Kidney tubule cell (primary cell): Measurements from ENCODE around the gene RUSF1.
"Not testable (repeated sequence)": the region's sequence is repeated elsewhere in the genome, so short reads cannot be mapped to it uniquely, and the experiment has no call there.

Source experiments
- DNase-seq: peaks from one replicate; pipeline ENCODE4 v3.0.0-alpha.2; 2018; ENCODE audit warnings: low spot score

Gene RUSF1

DNA sequence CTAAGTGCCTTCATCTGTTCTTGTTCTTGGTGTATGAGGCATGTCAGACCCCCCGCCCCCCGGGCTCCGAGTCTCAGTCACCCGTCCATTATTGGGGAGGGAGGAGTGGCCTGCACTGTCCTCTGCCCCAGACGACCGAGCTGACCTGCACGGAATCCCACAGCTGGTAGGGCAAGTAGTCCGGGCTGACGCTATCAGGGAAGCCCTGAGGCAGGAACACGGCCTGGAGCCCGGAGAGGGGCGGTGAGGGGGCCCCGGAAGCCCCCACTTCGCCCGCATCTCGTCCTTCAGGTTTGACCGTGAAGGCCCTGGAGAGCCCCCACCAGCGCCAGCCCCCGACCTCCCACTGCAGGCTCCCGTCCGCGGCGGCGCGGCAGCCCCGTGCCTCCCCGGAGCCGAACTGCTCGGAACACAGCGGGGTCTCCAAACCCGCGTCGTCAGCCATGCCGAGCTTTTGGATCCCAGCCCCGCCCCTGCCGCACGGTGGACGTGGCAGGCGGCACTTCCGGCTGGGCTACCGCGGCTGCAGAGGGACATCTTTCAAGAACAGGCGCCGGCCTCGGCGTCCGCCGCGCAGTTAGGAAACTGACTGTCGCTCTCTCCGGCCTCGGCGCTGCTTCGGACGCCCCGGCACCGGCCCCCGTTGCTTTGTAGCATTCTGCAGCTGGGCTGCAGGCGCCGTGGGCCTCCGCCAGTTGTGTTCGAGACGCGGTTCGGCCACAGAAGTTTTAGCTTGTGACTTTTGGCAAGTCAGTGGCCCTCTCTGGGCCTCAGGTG lies at the start of gene RUSF1:
Gene RUSF1, minus strand, starts transcription at position 463 of the 777 bp plus-strand sequence. Its CDS starts 18 bp downstream, at position 445.
- peak; percentile 87 for DNase-seq

DNA sequence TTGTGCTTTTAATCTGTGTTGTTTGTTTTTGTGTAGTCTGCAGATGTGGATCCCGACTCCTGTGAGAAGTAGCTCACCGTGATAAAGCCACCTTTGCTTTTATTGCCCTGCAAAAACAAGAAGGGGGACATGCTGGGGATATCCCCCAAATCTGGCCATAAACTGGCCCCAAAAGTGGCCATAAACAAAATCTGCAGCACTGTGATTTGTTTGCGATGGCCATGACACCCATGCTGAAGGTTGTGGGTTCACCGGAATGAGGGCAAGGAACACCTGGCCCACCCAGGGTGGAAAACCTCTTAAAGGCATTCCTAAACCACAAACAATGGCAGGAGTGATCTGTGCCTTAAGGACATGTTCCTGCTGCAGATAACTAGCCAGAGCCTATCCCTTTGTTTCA lies 34.6 kb upstream of the RUSF1 start:
- DNase-seq: no peak

DNA sequence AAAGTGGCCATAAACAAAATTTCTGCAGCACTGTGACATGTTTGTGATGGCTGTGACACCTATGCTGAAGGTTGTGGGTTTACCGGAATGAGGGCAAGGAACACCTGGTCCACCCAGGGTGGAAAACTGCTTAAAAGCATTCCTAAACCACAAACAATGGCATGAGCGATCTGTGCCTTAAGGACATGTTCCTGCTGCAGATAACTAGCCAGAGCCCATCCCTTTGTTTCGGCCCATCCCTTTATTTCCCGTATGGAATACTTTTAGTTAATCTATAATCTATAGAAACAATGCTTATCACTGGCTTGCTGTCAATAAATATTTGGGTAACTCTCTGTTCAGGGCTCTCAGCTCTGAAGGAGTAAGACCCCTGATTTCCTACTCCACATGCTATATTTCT lies 31.6 kb upstream of the RUSF1 start:
- DNase-seq: not testable (repeated sequence)

DNA sequence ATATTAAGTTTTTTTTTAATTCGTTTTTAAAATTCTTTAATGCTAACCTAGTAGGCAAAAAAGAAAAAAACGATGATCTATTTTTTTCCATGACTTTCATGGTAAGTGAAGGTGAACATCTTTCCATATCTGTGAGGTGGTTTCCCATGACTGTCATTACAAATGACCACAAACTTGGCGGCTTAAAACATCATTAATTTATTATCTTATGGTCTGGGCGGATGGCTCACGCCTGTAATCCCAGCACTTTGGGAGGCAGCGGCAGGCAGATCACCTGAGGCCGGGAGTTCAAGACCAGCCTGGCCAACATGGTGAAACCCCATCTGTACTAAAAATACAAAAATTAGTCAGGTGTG lies 30.0 kb upstream of the RUSF1 start:
- not testable (repeated sequence) for DNase-seq

DNA sequence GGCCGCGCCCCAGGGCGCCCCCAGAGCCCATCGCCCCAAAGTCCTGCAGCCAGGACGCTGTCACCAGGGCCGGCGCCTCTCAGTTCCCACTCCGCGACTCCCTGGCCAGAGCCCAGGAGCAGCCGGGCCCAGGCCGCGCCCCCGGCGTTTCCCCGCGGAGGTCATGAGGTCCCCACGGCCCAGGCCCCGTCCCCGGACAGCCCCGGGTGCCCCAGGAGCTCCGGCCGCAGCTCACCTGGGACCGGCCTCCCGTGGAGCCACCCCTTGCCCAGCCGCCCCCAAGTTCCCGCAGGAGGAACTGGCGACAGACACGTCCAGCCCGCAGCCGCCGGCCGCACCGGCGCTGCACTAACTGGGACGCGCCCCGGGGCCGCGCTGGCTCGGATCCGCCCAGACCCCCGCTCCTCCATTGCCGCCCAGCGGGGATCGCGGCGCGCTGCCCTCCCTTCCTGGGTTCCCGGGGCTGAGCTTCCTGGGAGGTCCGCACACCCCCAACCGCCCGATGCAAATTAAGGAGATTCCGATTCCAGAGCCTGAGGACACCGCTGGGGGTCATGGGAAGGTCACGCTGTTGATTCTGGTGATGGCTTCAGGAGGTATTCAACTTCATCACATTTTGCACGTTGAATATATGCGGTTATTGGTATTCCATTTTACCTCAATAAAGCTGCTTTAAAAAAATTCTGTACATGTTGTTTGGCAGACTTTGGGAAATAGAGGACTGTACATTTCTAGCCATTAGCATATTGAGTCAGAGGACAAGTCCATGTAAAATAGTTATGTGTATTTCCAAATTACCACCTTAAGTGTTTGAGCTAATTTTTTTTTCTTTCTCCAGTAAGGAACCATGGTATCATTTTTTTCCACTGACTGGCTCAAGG lies 29.4 kb upstream of the RUSF1 start:
- DNase-seq: peak; percentile 2

DNA sequence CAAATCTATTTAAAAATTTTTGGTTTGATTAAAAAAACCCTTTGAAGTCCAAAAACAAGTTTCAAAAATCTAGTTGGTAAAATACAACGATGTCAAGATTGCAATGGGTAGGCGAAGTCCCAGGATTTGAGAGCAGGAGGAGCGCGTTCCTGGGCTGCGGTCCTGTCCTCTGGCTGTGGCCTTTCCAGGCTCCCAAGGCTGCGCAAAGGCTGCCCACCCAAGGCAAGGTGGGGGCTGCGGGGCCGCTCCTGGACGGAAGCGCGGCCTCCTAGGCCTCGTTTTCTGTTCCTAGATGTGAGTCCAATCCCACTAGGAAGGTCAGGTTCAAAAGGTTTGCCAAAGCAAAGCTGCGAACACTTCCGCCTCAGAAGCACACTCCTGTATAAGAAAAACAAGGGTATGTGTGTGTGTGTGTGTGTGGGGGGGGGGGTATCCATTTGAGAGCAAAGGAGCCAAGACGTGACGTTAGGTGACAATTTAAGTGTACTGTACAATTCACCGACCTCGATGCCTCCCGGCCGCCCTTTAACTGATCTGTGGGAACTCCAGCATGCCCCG lies 28.7 kb upstream of the RUSF1 start:
- no peak for DNase-seq

DNA sequence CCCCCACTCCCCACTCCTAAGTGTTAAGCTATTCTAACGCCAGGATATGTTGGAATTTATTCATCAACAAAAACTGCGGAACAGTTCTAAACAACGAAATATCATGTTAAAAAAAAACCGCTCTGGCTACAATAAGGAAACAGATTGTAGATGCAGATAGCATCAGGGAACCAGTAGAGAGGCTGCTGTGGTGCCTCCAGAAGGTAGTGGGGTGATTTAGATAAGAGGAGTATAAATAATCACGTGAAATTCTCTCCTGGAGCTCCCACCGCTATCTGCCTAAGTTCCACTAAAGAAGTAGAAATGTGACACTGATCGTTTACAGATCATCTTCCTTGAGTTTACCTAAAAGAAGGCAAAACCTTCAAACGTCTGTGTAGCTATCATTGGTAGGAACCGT lies 27.5 kb upstream of the RUSF1 start:
- no peak for DNase-seq

DNA sequence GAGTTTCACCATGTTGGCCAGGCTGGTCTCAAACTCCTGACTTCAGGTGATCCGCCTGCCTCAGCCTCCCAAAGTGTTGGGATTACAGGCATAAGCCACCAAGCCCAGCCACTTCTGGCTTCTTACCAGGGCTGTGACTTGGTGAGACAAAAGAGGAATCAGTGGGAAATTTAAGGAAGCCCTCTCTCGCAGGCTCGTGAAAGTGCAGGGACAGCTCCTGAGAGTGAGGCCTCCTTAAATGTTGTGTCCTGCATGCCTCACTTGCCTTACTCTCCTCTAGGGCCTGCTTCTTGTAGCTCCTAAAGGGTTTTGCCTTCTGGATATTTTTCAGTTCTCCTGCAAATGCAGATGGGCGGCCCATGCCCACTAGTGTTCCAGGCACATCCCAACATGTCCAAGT lies 24.7 kb upstream of the RUSF1 start:
- no peak for DNase-seq

DNA sequence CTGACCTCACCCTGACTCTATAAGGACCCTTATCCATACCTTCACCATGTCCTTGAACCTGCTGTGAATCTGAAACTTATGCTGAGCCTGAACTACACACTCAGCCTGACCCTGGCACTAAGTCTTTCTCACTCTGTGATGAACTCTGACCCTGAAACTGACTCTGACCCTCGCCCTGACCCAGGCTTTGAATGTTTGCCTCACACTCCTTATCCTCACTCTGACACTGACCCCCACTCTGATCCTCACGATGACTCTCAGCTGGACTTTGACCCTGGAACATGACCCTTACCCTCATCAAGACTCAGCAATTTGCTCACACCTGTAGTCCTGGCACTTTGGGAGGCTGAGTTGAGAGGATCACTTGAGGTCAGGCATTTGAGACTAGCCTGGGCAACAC lies 23.9 kb upstream of the RUSF1 start:
- no peak for DNase-seq

DNA sequence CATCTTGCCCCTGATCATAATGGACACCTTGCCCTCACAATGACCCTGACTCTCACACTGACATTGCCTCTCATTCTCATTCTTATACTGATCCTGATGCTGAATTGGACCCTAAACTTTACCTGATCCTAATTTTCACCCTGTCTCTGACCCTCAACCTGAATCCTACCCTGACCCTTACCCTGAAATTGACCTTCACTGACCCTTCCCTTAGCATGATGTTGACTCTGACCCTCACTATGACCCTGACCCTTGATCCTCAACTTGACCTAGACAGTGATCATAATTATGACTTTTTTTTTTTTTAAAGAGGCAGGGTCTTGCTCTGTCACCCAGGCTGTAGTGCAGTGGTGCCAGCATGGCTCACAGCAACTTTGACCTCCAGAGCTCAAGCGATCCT lies 22.9 kb upstream of the RUSF1 start:
- DNase-seq: no peak

DNA sequence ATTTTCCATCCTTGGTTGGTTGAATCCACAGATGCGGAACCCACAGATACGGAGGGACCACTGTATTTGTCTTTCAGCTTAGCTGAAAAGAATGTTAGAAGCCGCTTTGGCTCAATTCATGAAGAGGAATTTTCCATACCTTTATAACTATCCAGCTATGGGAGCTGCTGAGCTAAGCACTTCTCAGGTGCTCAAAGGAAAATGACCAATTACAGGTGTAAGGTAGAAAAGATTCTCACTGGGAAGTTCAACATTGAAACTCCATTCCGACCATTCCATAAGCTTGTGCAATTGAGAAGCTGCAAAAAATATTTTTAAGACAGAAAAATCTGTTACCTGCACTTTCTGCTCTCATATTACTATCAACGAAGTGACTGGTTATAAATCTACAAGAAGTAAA lies 22.2 kb upstream of the RUSF1 start:
- no peak for DNase-seq

DNA sequence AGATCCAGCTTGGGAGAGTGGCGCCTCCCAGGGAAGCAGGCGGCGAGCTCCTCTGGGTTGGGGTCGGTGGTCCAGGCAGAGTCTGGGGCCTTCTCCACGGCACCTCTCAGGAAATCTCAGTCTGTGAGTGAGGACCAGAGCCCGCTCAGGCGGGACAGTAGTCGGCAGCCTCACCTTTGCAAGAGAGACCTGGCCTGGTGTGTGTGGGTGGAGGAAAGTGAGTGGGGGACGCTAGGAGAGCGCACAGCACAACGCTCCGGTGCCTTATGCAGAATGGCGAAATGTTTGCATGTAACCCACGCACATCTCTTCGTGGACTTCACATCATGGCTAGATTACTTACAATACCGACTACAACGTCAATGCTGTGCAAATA lies 21.7 kb upstream of the RUSF1 start:
- no peak for DNase-seq

DNA sequence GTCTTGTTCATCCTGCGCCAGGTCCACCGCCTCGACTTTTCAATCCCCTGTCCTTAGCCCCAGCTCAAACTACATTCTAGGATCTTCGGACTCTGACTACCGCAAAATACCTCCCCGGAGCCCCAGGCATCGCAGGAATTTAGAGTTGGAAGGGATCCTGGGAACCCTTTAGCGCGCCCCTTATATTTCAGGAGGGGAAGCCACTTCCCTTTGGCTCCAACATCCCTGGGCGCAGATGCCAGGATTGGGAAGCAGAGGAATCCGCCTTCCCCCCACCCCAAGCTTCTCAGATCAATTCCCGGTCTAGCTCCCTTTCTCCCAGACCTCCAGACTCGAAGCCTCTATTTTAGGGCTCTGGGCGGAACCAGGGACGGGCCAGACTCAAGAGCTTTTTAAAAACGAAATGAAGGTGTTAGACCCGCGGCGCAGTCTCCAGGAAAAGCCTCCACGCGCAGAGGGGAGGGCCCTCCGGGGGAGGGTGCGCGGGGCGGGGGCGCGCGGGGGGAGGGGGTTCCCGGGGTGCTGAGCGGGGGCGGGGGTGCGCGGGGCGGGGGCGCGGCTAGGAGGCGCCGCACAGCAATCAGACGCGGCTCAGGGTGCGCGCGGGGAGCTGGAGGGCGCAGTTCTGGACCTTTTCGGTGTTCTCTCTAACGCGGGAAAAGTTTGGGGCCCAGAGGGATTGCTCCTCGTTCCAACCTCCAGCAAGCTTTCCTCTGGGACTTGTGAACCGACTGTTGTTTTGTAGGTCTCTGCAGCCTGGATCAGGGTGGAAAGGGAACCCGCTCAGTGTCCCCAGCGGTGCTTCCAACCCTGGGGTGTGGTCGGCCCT lies 21.1 kb upstream of the RUSF1 start:
- no peak for DNase-seq

DNA sequence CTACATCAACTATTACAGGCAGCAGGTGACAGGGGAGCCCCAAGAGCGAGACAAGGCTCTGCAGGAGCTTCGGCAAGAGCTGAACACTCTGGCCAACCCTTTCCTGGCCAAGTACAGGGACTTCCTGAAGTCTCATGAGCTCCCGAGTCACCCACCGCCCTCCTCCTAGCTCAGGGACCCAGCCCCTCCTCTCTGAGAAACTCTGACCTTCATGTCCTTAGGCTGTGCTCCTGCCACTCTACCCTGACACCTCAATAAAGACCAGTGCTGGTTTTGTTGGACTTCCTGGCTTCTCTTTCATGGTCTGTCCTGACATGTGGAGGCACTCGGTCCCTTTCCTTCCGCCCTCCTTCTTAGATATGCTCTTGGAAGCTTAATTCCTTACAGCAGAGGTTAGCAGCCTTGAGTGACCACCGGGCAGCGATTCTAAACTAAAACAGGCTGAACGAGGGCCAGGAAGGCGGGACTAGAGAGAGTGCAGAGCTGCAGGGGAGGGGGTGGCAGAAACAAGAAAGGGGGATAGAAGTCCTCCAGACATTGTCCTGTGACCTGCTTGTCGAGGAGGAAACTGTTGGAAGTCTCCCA lies 20.4 kb upstream of the RUSF1 start:
- DNase-seq: no peak

DNA sequence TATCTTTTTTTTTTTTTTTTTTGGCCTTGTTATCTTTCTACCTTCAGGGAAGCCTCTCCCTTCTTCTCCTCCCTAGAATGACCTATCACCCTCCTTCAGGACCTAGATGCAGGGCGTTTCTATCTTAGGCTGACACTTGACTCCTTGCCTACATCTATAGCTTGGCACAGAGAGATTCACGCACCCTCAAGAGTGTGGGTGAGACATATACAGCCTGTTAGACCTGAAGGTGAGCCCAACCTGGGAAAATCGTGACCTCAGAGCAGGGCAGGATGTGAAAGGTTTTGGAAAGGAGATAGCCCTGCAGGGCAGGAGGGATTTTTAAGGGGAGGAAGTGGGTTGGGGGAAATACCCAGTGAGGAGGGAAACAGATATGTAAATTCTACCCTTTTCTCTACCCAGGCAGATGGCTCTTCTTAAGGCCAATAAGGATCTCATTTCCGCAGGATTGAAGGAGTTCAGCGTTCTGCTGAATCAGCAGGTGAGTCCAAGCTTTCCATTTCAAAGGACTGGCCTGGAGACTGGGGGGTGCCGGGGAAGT lies 19.6 kb upstream of the RUSF1 start, which contains the start of gene AHSP:
Gene AHSP, plus strand, starts transcription at position 167 of the 541 bp plus-strand sequence. Its CDS starts 240 bp downstream, at position 407.
- no peak for DNase-seq

DNA sequence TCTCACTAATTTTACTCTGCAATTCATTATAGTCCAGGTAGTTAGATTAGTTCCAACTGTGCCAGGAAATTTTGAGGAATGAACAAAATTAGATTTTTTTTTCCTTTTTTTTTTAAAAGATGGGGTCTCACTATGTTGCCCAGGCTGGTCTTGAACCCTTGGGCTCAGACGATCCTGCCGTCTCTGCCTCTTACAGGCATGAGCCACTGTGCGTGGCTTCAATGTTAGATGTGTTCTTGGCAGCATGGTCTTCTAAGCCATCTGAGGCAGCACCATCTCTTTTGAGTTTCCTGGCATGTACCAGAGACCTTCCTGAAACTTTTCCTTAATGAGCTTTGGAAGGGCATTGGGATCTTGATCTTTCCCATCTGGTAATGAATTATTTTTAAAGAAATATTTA lies 16.9 kb upstream of the RUSF1 start:
- no peak for DNase-seq

DNA sequence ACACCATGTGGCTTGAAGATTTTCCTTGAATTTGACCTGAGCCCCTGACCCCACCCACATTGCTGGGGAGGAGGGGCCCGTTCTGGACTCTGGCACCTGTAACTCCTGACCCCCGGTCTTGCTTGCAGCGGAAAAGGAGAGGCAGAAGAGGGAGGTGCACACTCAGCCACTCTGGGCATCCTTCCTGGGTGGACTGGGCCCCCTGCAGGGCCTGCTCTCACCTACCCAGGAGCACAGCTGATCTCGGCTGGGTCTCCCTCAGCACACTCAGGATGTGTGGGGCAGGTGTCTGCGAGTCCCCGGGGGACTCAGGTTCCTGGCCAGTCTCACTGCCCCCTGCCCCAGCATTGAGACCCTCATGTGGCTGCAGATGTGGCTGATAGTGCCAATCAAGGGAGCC lies 15.6 kb upstream of the RUSF1 start:
- not testable (repeated sequence) for DNase-seq

DNA sequence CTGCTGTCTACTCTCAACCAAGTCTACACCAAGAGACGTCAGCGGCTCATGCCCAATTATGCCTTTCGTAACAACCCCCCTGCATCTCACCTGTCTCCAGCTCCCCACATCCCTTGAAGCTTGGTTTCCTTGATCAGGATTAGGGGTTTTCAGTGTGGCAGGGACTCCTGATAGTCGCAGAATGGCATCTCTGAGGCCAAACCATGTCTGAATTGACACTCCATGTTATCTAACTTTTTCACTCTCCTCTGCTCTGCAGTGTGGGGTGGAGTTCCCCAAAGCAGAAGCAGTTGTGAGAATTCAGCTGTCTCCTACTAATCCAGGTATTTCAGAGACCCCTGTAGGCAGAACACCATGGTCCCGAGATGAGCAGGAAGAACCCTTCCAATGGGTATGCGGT lies 13.9 kb upstream of the RUSF1 start:
- DNase-seq: no peak

DNA sequence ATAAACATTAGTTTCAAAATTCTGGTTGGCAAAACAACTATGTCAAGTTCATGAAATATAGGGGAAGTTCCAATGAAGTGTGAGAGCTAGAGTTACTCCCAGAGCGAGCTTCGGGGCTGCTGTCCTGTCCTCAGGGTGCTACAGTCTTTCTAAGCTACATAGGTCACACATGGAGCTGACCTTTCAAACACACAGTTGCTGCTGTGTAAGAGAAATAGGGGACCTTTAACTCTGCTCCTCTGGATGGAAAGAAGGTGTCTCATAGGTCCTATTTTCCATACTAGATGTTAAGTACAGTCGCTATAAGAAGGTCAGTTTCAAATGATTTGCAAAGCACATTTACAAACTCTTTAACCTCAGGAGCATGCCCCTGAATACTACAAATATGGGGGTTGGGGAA lies 13.2 kb upstream of the RUSF1 start:
- DNase-seq: no peak

DNA sequence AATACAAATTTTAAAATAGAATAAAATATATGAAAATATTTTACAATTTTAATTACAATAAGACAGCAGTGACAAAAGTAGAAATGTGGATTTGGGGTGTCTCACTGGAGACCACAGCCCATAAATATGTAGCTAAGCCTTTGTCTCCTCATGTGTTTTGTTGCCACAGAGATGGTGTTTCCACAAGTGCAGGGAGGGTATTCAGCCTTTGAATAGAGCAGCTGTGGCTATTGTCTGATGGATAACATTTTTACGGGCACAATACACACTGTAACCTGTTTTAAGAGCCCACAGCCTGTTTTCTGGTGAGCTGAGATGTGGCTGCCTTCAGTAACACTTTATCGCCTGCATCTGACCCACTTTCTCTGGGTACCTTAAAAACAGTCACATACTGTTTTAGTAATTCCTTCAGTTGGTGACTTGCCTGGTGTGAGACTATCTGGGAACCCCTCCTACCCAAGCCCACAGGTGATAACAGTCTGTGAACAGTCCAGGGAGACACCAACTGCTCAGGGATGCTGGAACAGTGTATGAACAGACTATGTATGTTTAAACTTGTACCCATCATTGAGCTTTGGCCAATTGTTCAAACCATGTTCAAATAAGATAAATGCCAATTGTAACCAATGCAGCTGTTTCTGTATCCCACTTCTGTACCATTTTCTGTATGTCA lies 11.7 kb upstream of the RUSF1 start:
- no peak for DNase-seq
